H1 (cell line): ENCODE data around the gene RUVBL1.

Source experiments
- EP300 ChIP-seq, 2 experiments: IDR thresholded peaks; 1 replicate in 1 of 2; 2 replicates in 1 of 2; pipeline ENCODE4 v1.6.1; 2011 to 2012; ENCODE audit warnings: low read depth in 2 of 2, low read length in 2 of 2, mild to moderate bottlenecking in 2 of 2, borderline replicate concordance in 1 of 2, inconsistent platforms in 1 of 2, moderate library complexity in 1 of 2
- PHF8 ChIP-seq: fragments of 200-600 bp; sonication (generic); conservative IDR thresholded peaks from 2 replicates; pipeline ENCODE4 v1.7.1; 2012; ENCODE audit warnings: low read depth, mild to moderate bottlenecking, inconsistent platforms, low read length, moderate library complexity
- RFX5 ChIP-seq: IDR thresholded peaks from 2 replicates; pipeline ENCODE4 v1.6.1; 2011; ENCODE audit warnings: low read depth, low read length, improper control_type of control experiment, borderline replicate concordance
- TF ChIP-seq, protein P1 (sequence below), 3 experiments: IDR thresholded peaks; 1 replicate in 2 of 3; 2 replicates in 1 of 3; pipeline versions ENCODE4 v1.5.1 to v1.6.1; 2011; ENCODE audit warnings: low read length in 3 of 3, mild to moderate bottlenecking in 3 of 3, inconsistent platforms in 2 of 3, low read depth in 1 of 3, moderate library complexity in 1 of 3; ENCODE audit not compliant: insufficient read depth in 1 of 3; ENCODE audit errors: control extremely low read depth in 1 of 3

DNA sequence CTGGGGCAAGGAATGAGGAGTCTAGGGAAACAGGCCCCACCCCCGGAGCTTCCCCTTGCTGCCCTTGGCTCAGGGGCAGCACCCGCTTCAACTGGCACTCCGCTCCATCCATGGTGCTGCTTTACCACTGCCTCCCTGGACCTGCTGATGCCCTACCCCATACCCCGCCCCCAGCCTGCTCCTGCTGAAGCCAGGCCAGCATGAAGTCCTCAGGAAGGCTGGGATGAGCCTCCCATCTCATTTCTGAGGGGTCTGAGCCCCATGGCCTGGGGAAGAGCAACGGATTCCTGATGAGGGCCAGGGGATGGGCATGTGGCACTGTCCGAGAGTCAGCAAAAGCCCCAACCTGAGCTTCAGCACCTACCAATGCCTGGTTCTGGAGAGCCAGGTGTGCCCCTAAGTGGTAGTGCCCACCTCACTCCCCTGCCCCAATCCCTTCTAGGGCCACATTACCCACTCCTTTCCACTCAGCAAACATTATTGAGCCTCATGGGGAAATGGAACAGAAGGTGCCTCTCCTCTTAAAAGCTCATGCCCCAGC is 50.4 kb downstream of the RUVBL1 start:
- no peak for TF ChIP-seq EP300 (IDR thresholded peaks at IDR 0.05; ENCODE audit: borderline replicate concordance in 1 of 2, low read depth in 2 of 2, low read length in 2 of 2)
- no peak for TF ChIP-seq PHF8
- TF ChIP-seq RFX5, result no peak
- TF ChIP-seq, protein P1, sequence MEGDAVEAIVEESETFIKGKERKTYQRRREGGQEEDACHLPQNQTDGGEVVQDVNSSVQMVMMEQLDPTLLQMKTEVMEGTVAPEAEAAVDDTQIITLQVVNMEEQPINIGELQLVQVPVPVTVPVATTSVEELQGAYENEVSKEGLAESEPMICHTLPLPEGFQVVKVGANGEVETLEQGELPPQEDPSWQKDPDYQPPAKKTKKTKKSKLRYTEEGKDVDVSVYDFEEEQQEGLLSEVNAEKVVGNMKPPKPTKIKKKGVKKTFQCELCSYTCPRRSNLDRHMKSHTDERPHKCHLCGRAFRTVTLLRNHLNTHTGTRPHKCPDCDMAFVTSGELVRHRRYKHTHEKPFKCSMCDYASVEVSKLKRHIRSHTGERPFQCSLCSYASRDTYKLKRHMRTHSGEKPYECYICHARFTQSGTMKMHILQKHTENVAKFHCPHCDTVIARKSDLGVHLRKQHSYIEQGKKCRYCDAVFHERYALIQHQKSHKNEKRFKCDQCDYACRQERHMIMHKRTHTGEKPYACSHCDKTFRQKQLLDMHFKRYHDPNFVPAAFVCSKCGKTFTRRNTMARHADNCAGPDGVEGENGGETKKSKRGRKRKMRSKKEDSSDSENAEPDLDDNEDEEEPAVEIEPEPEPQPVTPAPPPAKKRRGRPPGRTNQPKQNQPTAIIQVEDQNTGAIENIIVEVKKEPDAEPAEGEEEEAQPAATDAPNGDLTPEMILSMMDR (IDR thresholded peaks at IDR 0.05; ENCODE audit: control extremely low read depth in 1 of 3, insufficient read depth in 1 of 3, low read depth in 1 of 3, low read length in 3 of 3), result no peak
